ENCODE results near the gene OR1I1.

- TF ChIP-seq POLR2A (IDR thresholded peaks at IDR 0.05; ENCODE audit: low read depth): no peak
- no peak for TF ChIP-seq POLR2AphosphoS5 (IDR thresholded peaks at IDR 0.05)
Measured at GRCh38 chr19:15037586-15037985, 44.4 kb upstream of the OR1I1 start.
